22Rv1 (cell line): ENCODE data around the gene CERS5.

Source experiments
- H3K27ac ChIP-seq: fragments of 450-650 bp; 2 replicates; pipeline ENCODE4 v1.5.1; 2017
- CTCF ChIP-seq: fragments of 450-650 bp; IDR thresholded peaks from 2 replicates; pipeline ENCODE4 v1.5.1; 2017; ENCODE audit warnings: mild to moderate bottlenecking
- ZFX ChIP-seq: fragments of 450-650 bp; IDR thresholded peaks from 2 replicates; pipeline ENCODE4 v1.6.1; 2017; ENCODE audit warnings: antibody characterized with exemption, borderline replicate concordance

Gene CERS5

GRCh38 chr12:50132505-50133135 is 34.5 kb downstream of the CERS5 start:
- TF ChIP-seq ZFX = no peak
- TF ChIP-seq CTCF = peak; percentile 91
- no peak overlapping the region for H3K27ac ChIP-seq

DNA sequence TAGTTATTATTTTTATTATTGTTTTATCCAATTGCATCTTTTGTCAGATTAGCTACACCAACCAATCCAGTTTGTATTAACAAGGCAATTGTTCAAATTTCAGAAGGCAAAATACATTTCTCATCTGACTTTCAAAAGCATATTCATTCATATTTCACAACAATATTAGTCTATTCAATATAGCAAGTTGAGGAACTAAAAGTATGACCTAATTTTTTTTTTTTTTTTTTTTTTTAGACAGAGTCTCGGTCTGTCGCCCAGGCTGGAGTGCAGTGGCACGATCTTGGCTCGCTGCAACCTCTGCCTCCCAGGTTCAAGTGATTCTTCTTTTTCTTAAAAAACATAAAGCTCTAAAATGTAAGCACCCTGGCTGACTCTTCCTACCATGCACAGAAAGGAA is 37.9 kb downstream of the CERS5 start:
- no peak overlapping the region for H3K27ac ChIP-seq
- TF ChIP-seq ZFX (no peak), CTCF (no peak)

GRCh38 chr12:50127546-50127945 is 39.6 kb downstream of the CERS5 start:
- H3K27ac ChIP-seq = no peak overlapping the region
- TF ChIP-seq ZFX (no peak), CTCF (no peak)

GRCh38 chr12:50123203-50123602 is 44.0 kb downstream of the CERS5 start:
- TF ChIP-seq ZFX (no peak), CTCF (no peak)
- H3K27ac ChIP-seq = no peak overlapping the region

DNA sequence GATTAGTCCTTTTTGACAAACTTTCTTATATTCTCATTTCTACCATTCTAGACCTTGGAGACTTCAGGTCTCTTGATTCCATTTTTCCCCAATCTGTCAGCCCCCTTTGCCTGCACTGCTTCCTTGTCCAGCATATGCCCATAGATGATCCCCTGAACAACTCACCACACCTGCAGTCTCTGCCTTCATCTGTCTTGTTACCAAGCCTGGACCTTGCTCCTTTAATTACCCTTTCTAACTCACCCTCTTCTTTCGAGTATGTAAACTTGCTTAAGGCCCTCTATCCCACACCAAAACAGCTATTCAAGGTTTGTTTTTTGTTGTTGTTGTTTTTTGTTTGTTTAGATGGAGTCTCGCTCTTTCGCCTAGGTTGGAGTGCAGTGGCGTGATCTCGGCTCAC is 45.5 kb downstream of the CERS5 start:
- H3K27ac ChIP-seq = no peak overlapping the region
- TF ChIP-seq ZFX (no peak), CTCF (no peak)

DNA sequence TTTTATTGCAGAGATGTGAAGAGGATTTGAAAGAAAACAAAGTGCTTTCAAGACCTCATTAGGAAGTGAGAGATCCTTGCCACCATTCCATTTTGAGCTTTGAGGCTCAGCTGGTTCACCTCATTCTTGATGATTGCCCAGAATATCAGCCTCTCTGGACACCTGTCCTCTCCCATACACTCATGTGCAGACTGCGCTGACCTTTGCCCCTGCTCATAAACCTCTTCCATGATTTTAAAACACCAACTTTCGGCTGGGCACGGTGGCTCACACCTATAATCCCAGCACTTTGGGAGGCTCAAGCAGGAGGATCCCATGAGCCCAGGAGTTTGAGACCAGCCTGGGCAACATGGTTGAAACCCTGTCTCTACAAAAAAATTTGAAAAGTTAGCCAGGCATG is 46.2 kb downstream of the CERS5 start:
- H3K27ac ChIP-seq = no peak overlapping the region
- no peak for TF ChIP-seq CTCF

- H3K27ac ChIP-seq = no peak overlapping the region
- TF ChIP-seq CTCF = no peak
- TF ChIP-seq ZFX = no peak
Measured at GRCh38 chr12:50120521-50120920, 46.6 kb downstream of the CERS5 start.
